Measurements from ENCODE around the gene TERF2IP. TPM values are rescaled to one million over a fixed set of nuclear protein-coding genes. Genes with fewer than 3 reads are reported as not detected.

The TERF2IP gene
- total RNA-seq, 1 experiment from 2014 or later = 16.9 TPM

DNA sequence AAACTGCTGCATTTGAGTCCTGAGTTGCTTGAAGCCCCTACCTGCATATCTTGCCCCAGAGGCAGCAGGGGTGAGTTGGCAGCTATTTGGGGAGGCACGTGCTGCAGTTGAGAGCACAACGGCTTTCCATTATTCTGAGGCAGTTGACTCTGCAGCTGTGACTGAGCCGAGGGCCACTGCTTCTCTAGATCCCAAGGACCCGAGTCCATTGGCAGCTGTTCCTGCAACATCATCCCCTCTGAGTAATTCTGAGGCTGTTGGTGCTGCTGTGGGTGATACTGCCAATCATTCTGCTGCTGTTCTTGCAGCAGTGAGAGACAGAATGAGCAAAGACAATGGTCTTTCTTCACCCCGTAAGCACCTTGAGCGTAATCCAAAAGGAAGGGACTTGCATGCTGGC is 12.7 kb downstream of the TERF2IP start:
- Histone ChIP-seq H3K79me2 (ENCODE audit: low read depth) (no peaks in the 10 kb centered on the region), H3K4me3 (no peak overlapping the region), H3K27me3 (ENCODE audit: insufficient read depth, low read depth) (no peaks in the 10 kb centered on the region), H3K4me2 (no peak overlapping the region), H3K9me2 (ENCODE audit: insufficient read depth) (no peaks in the 10 kb centered on the region), H4K20me1 (ENCODE audit: insufficient read depth) (no peaks in the 10 kb centered on the region; the same call in 1 of the 2 replicates), H3K9me3 (ENCODE audit: insufficient read depth, low read depth) (no peaks in the 10 kb centered on the region), H3F3A (ENCODE audit: insufficient read depth, low read depth) (no peaks in the 10 kb centered on the region), H2AFZ (no peak overlapping the region), H3K27ac (no peak overlapping the region), H3K36me3 (ENCODE audit: low read depth) (peaks cover 17% of the 10 kb centered on the region), H3K4me1 (replicated peaks; ENCODE audit: insufficient read depth) (no peaks in the 10 kb centered on the region)
- ChIA-PET CTCF (no interaction called here), POLR2A (ENCODE audit: unreplicated experiment) (no interaction called here)
- TF ChIP-seq CTCF (conservative IDR thresholded peaks at IDR 0.05) = no peak
- TF ChIP-seq EZH2 (IDR thresholded peaks at IDR 0.05; ENCODE audit: low read depth) = no peak
- no TSS peak for BruUV-seq (replicated peaks)
- intact Hi-C loops (cut with micrococcal nuclease; ENCODE audit: unreplicated experiment) = no loop called here
- DNase-seq = no peak

DNA sequence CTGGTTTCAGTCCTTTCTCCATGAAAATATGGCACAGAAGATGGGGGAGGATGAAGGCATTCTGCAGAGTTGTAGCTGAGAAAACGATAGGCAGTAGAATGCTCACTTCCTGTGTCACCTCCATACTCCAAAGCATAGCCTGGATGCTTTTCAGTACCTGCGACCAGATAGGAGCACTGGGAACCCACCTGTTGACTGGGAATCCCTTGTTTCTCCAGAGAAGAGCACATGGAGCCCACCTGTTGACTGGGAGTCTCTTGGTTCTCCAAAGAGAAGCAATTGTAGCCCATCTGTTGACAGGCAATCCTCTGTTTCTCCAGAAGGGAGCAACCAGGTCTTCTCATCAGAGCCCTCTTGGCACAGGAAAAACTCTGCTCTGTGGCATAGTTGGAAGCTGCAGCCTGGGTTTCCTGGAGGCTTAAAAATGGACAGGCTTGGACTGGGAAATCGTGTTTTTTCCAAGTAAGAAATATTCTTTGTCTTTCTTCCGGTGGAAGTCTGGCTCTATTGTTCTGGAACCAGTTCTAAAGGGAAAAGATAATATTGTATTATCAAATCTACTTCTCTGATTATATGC is 13.2 kb downstream of the TERF2IP start:
- Histone ChIP-seq H3K9me3 (ENCODE audit: insufficient read depth, low read depth) (no peaks in the 10 kb centered on the region), H3K9me2 (ENCODE audit: insufficient read depth) (no peaks in the 10 kb centered on the region), H3F3A (ENCODE audit: insufficient read depth, low read depth) (no peaks in the 10 kb centered on the region), H3K27ac (no peak overlapping the region), H3K36me3 (ENCODE audit: low read depth) (peaks cover 17% of the 10 kb centered on the region), H3K4me2 (no peak overlapping the region), H4K20me1 (ENCODE audit: insufficient read depth) (no peaks in the 10 kb centered on the region; the same call in 1 of the 2 replicates), H3K4me3 (no peak overlapping the region), H2AFZ (no peak overlapping the region), H3K79me2 (ENCODE audit: low read depth) (no peaks in the 10 kb centered on the region), H3K27me3 (ENCODE audit: insufficient read depth, low read depth) (no peaks in the 10 kb centered on the region), H3K4me1 (replicated peaks; ENCODE audit: insufficient read depth) (no peaks in the 10 kb centered on the region)
- TF ChIP-seq CTCF (conservative IDR thresholded peaks at IDR 0.05) (no peak), EZH2 (IDR thresholded peaks at IDR 0.05; ENCODE audit: low read depth) (no peak)
- intact Hi-C loops (cut with micrococcal nuclease; ENCODE audit: unreplicated experiment) = no loop called here
- no peak for DNase-seq
- ChIA-PET CTCF (no interaction called here), POLR2A (ENCODE audit: unreplicated experiment) (no interaction called here)
- no TSS peak for BruUV-seq (replicated peaks)

DNA sequence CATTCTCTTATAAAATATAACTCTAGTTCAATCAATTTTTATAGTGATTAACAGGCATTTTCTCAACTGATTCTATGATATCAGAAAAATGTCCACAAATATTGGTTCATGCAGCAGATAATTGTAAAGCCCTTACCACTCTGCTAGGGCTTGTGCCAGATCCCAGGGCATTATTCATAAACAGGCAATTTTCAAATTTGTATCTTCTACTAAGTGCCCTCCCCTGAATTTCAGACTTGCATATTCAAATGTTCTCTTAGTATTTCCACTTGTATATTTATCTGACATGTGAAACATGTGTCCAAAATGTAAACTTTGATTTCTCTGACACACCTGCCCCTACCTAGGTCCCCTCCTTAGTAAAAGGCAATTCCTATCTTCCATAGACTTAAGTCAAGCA is 19.9 kb downstream of the TERF2IP start:
- Histone ChIP-seq H2AFZ (no peak overlapping the region), H3K9me3 (ENCODE audit: insufficient read depth, low read depth) (no peaks in the 10 kb centered on the region), H3K27me3 (ENCODE audit: insufficient read depth, low read depth) (no peaks in the 10 kb centered on the region), H4K20me1 (ENCODE audit: insufficient read depth) (no peaks in the 10 kb centered on the region), H3K4me1 (replicated peaks; ENCODE audit: insufficient read depth) (no peaks in the 10 kb centered on the region), H3K27ac (no peak overlapping the region), H3K4me3 (no peak overlapping the region), H3F3A (ENCODE audit: insufficient read depth, low read depth) (no peaks in the 10 kb centered on the region), H3K79me2 (ENCODE audit: low read depth) (no peaks in the 10 kb centered on the region), H3K36me3 (ENCODE audit: low read depth) (no peaks in the 10 kb centered on the region), H3K9me2 (ENCODE audit: insufficient read depth) (no peaks in the 10 kb centered on the region), H3K4me2 (no peak overlapping the region)
- ChIA-PET POLR2A (ENCODE audit: unreplicated experiment) (no interaction called here), CTCF (no interaction called here)
- DNase-seq = no peak
- no peak for TF ChIP-seq CTCF (conservative IDR thresholded peaks at IDR 0.05)
- no peak for TF ChIP-seq EZH2 (IDR thresholded peaks at IDR 0.05; ENCODE audit: low read depth)
- intact Hi-C loops (cut with micrococcal nuclease; ENCODE audit: unreplicated experiment) = no loop called here
- BruUV-seq (replicated peaks) = no TSS peak
